NCI-H345 (cell line): Measurements from ENCODE around the gene VEGFC.

Experiments used
- DNase-seq: peaks from one replicate; lab custom pipeline; 2025; lab: John Stamatoyannopoulos, UW

Gene VEGFC

DNA sequence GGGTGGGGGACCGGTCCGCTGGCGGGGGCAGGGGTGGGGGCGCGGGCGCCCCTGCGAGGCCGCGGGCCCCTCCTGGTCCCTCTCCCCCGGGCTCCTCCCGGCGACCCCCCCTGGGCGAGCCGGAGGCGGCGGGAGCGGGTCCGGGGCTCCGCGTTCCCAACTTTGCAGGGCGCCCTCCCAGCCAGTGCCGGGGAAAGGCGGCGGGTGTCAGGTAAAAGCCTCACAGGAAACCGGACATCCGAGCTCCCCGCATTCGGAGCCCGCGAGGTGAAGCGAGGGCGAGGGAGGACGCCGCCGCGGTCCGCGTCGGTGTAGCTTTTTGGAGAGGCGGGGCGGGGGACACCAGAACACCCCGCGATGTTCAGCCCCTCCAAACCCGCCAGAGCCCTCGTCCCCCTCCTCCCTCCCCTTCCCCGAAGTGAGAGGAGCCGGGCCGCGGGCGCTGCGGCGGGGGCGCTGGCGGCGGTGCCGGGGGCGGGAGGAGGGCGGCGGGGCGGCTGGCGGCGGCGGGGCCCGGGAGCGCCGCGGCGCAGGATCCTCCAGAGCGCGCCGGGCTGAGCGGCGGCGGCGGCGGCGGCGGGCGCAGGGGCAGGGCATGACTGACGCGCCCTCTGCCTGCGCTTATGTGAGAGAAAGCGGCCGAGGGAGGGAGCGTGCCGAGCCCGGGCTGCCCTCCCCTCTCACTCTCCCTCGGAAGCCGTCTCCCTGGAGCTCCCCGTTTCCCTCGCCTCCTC, at the start of gene VEGFC:
TSS of gene VEGFC (minus strand) at position 597 of the 734 bp plus-strand sequence. CDS start 611 bp downstream, outside the sequence.
- peak; percentile 2 for DNase-seq

GRCh38 chr4:176841711-176842112, 49.0 kb upstream of the VEGFC start:
- no peak for DNase-seq

- no peak for DNase-seq
Observed at GRCh38 chr4:176840166-176840565, 47.4 kb upstream of the VEGFC start.

- DNase-seq: no peak
Observed at GRCh38 chr4:176839656-176840055, 46.9 kb upstream of the VEGFC start.

DNA sequence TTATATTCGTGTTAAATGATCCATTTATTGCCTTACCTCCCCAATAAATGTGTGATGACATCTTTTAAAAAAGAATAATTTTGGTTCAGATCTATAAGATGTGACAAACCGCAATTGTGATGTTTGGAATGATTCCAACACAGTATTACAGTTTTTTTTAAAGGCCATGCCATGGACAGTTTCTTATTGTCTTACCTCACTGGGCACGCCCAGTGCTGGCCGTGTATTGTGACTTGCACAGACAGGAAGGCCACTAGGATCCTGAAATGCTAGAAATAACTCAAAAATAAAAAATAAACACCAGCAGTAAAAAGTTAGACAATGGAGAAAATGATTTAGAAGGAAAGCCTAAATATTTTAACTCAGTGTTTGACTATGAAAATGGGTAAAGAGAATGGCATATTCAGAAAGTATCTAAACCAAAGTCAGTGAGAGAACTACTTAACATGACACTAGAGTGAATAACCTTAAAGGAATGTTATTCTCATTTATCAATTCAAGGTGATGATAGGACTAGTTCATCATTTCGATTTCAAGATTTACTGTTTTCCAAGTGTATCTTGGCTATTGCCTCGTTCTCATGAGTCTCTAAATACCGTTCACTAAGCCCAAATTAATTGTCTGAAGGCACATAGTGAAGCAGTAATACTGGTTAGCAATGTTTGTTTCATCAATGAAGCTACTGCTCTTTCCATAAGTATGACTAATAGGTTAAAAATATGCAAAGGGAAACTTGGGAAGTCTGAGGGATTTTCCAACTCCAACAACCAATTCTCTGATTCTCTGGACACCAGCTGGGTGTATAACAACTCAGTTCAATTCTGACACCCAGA, 46.1 kb upstream of the VEGFC start:
- DNase-seq: no peak

DNA sequence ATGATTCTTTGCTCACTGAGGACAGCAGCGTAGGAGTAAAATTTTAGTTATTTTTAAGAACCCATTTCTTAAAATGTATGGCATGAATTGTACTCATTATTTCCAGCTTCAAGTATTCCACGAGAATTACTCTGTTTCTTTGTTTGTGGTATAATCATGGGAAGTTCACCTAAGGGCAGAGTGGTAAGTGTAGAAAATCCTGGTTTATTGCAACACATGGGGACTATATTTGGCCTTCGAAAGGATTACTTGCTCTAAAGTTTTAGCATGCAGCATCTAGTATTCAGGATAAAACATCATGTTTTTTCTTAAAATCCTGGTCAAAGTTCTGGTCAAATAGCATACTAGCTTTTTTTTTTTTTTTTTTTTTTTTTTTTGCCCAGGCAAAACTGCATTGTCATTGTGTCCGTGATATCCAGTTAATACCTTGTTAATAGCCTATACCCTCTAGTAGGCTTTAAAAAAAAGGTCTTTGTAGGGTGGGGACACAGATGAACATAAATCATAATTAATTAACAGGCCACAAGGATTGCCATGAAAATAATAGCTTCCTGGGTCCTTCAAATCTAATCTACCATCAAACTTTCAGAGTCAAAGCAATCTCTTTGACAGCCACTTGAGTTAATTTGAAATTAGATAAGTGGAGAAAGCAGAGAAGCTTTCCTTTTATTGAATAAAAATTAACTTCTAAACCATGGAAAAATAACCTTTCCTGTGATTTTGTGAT, 44.6 kb upstream of the VEGFC start:
- DNase-seq: no peak

DNA sequence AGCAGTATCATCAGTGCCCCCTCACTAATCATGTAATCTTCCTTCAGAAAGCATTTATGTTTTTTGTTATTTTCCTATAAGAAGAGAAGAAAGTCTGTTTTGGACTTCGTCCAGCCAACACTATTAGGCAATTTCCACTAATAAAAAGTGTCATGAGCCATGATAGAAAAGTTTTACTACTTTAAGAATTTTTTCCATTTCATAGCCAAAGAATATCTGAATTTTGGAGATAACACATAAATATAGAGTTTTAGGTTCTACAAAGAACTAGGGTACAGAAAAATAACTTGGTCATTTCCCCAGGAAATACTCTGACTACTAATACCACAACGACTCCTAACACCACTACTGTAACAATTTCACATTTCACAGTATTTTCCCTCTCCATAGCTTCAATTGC, 41.8 kb upstream of the VEGFC start:
- DNase-seq: no peak

DNA sequence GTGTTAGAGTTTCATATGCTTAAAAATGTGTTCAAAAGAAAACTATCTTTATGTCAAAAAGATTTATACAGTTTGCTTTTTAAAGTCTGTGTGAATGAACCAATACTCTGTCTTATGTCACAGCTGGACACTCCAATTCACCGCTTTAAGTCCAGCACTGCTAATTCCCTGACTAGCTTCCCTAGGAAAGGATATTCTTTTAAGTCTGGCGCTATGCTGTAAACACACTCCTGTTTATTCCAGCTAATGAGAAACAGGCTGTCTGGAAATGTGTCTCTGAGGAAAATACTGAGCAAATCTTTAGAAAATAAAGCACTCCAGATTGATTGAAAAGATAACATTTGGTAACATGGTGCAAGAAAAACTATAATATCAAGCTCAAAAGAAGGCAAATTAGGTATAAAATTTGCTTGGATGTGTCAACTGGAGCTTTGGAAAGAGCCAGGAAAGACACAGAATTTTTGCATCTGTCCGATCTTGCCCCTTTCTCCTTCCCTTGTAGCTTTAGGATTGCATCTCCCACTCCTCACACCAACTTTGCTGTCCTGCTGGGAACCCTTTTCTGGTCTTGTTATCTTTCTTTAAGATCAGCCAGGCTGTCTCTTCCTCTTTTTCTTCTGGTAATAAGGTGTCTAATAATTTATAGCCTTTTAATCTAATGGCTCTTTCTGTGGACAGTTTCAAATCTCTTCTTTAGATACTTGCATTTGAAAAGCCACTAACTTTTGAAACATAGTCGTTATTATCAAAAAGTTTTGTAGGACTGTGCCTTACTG, 40.9 kb upstream of the VEGFC start:
- DNase-seq: no peak

GRCh38 chr4:176830971-176831370, 38.2 kb upstream of the VEGFC start:
- DNase-seq: no peak

DNA sequence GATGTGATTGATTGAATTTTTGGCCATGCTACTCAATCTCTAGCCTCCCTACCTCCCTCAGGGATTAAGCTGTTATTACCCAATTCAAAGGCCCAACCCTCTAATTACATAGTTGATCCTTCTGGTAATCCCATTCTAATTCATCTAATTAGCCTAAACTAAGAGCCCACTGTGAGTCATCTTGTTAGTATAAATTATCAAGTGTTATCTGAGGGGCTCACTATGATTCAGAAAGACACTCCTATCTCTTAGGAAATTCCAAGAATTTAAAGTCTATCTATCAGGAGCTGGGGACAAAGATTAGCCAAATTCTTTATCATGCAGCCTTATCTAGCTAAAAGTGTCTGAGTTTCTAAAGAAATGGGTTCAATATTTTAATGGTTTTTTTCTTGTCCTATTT, 32.9 kb upstream of the VEGFC start:
- no peak for DNase-seq

DNA sequence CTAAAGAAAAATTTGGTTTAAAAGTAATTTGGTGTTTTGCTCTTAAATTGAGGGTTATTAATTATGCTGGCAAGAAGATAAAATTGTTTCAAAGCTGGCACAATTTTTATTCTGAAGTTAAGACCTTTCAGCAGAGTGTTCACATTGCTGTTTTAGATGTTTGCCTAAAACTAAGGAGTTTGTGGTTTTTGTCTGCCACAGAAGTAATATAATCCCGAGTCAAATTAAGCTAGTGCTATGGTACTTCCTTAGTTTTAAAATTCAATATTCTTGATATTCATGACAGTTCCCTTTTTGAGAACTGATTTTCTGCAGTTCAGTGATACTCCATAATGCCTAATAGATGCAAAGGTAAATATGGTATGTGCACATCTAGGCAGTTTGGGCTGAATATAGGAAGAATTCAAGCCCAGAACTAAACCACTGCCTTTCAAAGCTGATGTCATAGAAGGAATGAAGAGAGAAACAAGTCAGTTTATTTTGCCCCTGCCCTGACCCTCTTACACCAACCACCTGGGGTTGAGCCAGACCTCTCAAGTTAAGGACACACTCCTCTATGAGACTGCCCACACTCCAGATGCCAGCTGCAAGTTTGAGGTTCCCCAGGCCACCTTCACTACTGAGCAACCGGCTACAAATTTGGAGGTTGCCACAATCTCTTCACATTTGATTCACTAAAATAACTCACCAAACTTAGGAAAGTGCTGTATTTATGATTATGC, 32.1 kb upstream of the VEGFC start:
- DNase-seq: no peak

GRCh38 chr4:176818531-176818930, 25.8 kb upstream of the VEGFC start:
- no peak for DNase-seq

- no peak for DNase-seq
Observed at GRCh38 chr4:176817204-176817603, 24.5 kb upstream of the VEGFC start.

- DNase-seq: no peak
Observed at GRCh38 chr4:176814770-176815169, 22.0 kb upstream of the VEGFC start.

GRCh38 chr4:176810481-176811249, 17.9 kb upstream of the VEGFC start:
- no peak for DNase-seq

DNA sequence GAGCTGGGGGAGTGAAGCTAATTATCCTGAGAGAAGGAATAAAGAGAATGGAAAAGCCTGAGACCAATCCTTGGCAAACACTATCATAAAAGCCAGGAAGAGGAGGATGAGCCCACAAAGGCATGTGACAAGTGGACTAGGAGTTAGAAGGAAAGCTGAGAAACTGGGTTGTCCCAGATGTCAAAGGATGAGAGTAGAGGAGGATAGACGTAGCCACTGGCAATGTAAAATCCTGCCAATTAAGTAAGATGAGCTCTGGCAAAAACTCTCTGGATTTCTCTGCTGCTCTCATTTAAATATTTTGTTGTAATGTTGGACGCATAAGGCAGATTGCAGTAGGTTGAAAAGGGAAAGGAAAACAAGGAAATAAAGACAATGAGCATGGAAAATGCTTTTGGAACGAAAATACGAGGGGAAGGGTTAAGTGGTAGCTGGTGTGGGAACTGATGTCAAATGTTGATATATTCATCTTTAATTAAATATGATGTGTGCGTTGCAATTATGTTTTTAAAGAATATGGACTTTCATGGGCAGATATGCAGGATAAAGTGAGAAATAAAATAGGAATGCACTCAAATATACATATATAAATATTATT, 14.2 kb upstream of the VEGFC start:
- no peak for DNase-seq

DNA sequence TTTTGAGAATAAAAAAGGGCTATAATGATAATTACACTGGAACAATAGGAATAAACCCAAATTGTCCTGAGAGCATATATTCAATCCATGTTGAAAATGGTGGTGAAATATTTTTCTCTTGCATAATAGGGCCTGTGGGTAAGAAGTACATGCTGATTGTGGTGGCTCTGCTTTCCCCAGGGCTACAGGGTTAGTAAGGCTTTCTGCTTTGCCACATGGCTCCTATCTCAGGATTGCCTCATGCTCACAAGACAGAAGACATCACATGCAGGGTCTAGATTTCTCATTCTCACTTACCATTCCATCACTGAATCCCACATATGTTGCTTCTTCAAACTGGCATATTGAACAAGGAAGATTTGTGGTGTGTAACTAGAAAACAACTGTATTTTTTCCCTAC, 12.4 kb upstream of the VEGFC start:
- no peak for DNase-seq

- no peak for DNase-seq
Observed at GRCh38 chr4:176800891-176801534, 8.3 kb upstream of the VEGFC start.

GRCh38 chr4:176799653-176800052, 6.9 kb upstream of the VEGFC start:
- DNase-seq: no peak

DNA sequence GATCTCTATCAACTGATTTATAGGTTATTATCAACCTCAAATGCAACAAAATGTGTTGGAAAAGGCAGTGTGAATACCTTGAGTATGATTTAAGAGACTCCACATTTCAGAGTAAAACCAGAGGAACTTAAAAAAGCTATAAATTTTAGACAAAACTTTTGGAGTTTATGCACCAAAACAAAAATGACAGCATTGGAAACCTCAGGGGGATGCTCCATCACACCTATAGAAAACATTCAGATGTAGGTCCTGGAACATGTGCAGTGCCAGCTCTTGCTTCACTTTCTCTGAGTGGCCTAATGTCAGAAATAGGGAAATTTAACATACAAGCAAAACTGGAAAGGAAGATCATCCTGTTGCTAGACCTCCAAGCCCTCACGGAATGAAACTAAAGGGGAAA, 5.8 kb upstream of the VEGFC start:
- DNase-seq: no peak
